Testis (tissue), 3 donors: ENCODE data around the gene IGSF22. TPM values are rescaled to one million over a fixed set of nuclear protein-coding genes. Genes with fewer than 3 reads are reported as not detected.

Experiments used
- DNase-seq: peaks from one replicate; pipeline ENCODE4 v3.0.0-alpha.2; 2019
- H3K27ac ChIP-seq, 2 donors: fragments of 200-600 bp; sonication (generic); one replicate each; pipeline ENCODE4 v1.5.1; 2019
- H3K27me3 ChIP-seq: fragments of 200-600 bp; sonication (generic); one replicate; pipeline ENCODE4 v1.5.1; 2019
- H3K36me3 ChIP-seq: fragments of 200-600 bp; sonication (generic); one replicate; pipeline ENCODE4 v1.5.1; 2017; ENCODE audit warnings: low read depth; ENCODE audit errors: missing control alignments
- H3K4me1 ChIP-seq: fragments of 200-600 bp; sonication (generic); one replicate; pipeline ENCODE4 v1.5.1; 2019
- H3K4me3 ChIP-seq, 2 donors: fragments of 200-600 bp; sonication (generic); one replicate each; pipeline ENCODE4 v1.5.1; 2017 to 2019
- H3K9me3 ChIP-seq: fragments of 200-600 bp; sonication (generic); one replicate; pipeline ENCODE4 v1.5.1; 2017
- POLR2A ChIP-seq: fragments of 450-650 bp; IDR thresholded peaks from one replicate; pipeline ENCODE4 v1.6.1; 2017; ENCODE audit warnings: antibody characterized with exemption, mild to moderate bottlenecking, moderate library complexity
- WGBS, 2 donors: methylation state at CpG; one replicate each; pipeline ENCODE4 v1.1.5; 2018; 5-methylcytosine and 5-hydroxymethylcytosine counted together
- intact Hi-C: fragments of 100-400 bp; cut with DNase I; formaldehyde crosslinking; loops from one replicate; pipeline ENCODE4 v1.15.1; 2023; ENCODE audit warnings: low total_unique reads
- polyA plus RNA-seq: library from polyadenylated mRNA; stranded (reverse); fragments of 350-450 nt; fragmentation: Illumina TruSeq; extraction: RNeasy Lipid Tissue Mini Kit (QIAGEN cat#74804); gene quantifications from one replicate; pipeline ENCODE4 v1.2.3, GENCODE V29; 2014; ENCODE audit warnings: low read depth, low replicate concordance; ENCODE audit not compliant: insufficient read depth
- total RNA-seq, 2 donors: library from RNA; depleted of rRNA; stranded (reverse); fragments of >200 nt; gene quantifications; one replicate each; pipeline ENCODE4 v1.2.3, GENCODE V29; 2016
- TF ChIP-seq, protein P1 (sequence below), 3 experiments: fragments of 450-650 bp in 2 of 3; fragments of 200-600 bp in 1 of 3; sonication (generic) in 1 of 3; IDR thresholded peaks; one replicate each; pipeline ENCODE4 v1.5.1; 2016 to 2019; ENCODE audit warnings: antibody characterized with exemption in 3 of 3, mild to moderate bottlenecking in 2 of 3, moderate library complexity in 1 of 3

Gene IGSF22
- total and polyA plus RNA-seq, 3 donors from 2014 or later, result 0.94 to 1.7 (median 1.1) TPM

DNA sequence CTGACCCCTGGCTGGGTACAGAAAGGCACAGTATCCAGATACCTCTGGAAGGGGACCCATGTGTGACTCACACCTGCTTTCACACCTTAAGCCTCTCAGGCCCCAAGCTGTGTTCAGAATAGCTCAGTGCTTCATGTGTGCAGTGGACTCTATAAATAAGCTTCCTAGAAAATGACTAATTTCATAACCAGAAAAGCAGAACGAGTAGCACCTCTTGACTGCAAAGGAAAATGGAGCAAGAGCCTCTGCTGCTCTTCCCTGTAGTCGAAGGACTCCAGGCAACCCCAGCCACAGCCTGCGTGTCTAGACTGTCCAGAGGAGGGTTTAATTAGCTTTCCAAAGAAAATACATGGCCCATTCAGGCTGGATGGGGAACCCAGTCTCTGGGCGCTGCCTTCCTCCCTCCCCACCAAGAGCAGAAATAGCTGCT is 42.5 kb upstream of the IGSF22 start:
- intact Hi-C loops, result no loop called here
- TF ChIP-seq, protein P1, sequence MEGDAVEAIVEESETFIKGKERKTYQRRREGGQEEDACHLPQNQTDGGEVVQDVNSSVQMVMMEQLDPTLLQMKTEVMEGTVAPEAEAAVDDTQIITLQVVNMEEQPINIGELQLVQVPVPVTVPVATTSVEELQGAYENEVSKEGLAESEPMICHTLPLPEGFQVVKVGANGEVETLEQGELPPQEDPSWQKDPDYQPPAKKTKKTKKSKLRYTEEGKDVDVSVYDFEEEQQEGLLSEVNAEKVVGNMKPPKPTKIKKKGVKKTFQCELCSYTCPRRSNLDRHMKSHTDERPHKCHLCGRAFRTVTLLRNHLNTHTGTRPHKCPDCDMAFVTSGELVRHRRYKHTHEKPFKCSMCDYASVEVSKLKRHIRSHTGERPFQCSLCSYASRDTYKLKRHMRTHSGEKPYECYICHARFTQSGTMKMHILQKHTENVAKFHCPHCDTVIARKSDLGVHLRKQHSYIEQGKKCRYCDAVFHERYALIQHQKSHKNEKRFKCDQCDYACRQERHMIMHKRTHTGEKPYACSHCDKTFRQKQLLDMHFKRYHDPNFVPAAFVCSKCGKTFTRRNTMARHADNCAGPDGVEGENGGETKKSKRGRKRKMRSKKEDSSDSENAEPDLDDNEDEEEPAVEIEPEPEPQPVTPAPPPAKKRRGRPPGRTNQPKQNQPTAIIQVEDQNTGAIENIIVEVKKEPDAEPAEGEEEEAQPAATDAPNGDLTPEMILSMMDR (IDR thresholded peaks at IDR 0.05), result no peak
- no peak for TF ChIP-seq POLR2A
- 52 to 74% methylated on average over 2 to 4 of the region's 4 CpGs for WGBS, 2 donors
- no peaks in the 10 kb centered on the region for H3K27me3 ChIP-seq
- H3K9me3 ChIP-seq, result no peaks in the 10 kb centered on the region
- H3K36me3 ChIP-seq, result no peaks in the 10 kb centered on the region
- no peak for DNase-seq
- no peak overlapping the region for H3K4me3 ChIP-seq
- no peaks in the 10 kb centered on the region for H3K4me1 ChIP-seq
- no peak overlapping the region for H3K27ac ChIP-seq

DNA sequence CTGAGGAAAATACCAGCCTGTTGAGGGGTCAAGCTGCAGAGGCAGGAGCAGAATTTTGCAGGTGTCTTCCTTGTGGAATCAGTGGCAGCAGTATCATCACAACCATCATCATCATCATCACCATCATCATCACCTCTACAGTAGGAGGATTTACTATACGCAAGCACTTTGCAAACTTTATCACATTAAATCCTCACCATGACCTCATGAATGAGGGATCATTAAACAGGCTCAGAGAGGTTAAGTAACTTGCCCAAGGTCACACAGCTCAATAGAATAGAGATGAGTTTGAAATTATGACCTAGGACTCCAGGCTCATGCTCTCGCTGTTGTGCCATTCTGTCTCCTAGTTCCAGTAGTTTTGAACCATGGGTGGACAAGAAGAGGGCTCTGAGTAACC is 40.0 kb upstream of the IGSF22 start:
- Histone ChIP-seq H3K27me3 (no peaks in the 10 kb centered on the region), H3K4me3 (no peak overlapping the region), H3K27ac (no peak overlapping the region), H3K9me3 (no peaks in the 10 kb centered on the region), H3K4me1 (no peaks in the 10 kb centered on the region), H3K36me3 (no peaks in the 10 kb centered on the region)
- TF ChIP-seq POLR2A, result no peak
- TF ChIP-seq, protein P1 (IDR thresholded peaks at IDR 0.05), result no peak
- intact Hi-C loops, result no loop called here
- DNase-seq, result no peak
- WGBS, 2 donors, result 92 to 100% methylated on average over 2 of the region's 2 CpGs

DNA sequence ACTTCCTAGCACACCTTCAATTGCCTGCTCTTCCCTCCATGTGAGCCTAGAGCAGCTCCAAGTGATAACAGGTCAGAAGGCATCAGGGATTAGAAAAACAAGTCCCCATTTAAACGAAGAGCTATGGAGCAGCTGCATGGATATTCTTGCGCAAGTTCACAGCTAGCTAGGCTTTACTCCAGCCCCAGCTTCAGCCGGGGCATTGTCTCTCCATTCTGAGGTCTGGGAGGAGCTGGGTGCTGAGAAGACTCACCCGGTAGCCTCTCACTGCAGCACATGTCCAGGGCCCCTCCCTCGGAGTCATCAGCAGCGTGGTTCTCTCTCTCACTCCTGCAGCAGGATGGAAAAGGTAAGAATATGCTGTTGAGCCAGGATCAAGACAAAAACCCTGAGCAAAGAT is 39.6 kb upstream of the IGSF22 start:
- no peaks in the 10 kb centered on the region for H3K36me3 ChIP-seq
- no peak overlapping the region for H3K27ac ChIP-seq
- DNase-seq, result no peak
- no peaks in the 10 kb centered on the region for H3K9me3 ChIP-seq
- TF ChIP-seq, protein P1 (IDR thresholded peaks at IDR 0.05), result no peak
- no peak for TF ChIP-seq POLR2A
- no peaks in the 10 kb centered on the region for H3K27me3 ChIP-seq
- H3K4me3 ChIP-seq, result no peak overlapping the region
- WGBS, 2 donors, result 63 to 66% methylated on average over 4 to 6 of the region's 6 CpGs
- intact Hi-C loops, result no loop called here
- no peaks in the 10 kb centered on the region for H3K4me1 ChIP-seq

GRCh38 chr11:18761741-18762140 is 35.8 kb upstream of the IGSF22 start:
- TF ChIP-seq, protein P1 (IDR thresholded peaks at IDR 0.05), result no peak
- no peak for TF ChIP-seq POLR2A
- no peaks in the 10 kb centered on the region for H3K36me3 ChIP-seq
- H3K4me1 ChIP-seq, result no peaks in the 10 kb centered on the region
- no peak overlapping the region for H3K27ac ChIP-seq
- intact Hi-C loops, result no loop called here
- H3K27me3 ChIP-seq, result no peaks in the 10 kb centered on the region
- 88 to 90% methylated on average over 11 of the region's 11 CpGs for WGBS, 2 donors
- H3K9me3 ChIP-seq, result no peaks in the 10 kb centered on the region
- H3K4me3 ChIP-seq, result no peak overlapping the region
- no peak for DNase-seq

- H3K9me3 ChIP-seq, result no peaks in the 10 kb centered on the region
- TF ChIP-seq, protein P1 (IDR thresholded peaks at IDR 0.05), result no peak
- TF ChIP-seq POLR2A, result no peak
- H3K27me3 ChIP-seq, result no peaks in the 10 kb centered on the region
- no peaks in the 10 kb centered on the region for H3K36me3 ChIP-seq
- H3K4me3 ChIP-seq, result no peak overlapping the region
- H3K27ac ChIP-seq, result no peak overlapping the region
- DNase-seq, result no peak
- 76 to 88% methylated on average over 3 of the region's 3 CpGs for WGBS, 2 donors
- H3K4me1 ChIP-seq, result no peaks in the 10 kb centered on the region
- intact Hi-C loops, result no loop called here
Observed at GRCh38 chr11:18761144-18761543, 35.2 kb upstream of the IGSF22 start.
